ENCODE measurements around the gene CST9. TPM values are rescaled to one million over a fixed set of nuclear protein-coding genes. Genes with fewer than 3 reads are reported as not detected.

CST9 gene
- total and polyA plus RNA-seq, 2 of the 13 experiments (the other 11 are each of a cell fraction or from before 2014, with no cell fraction given): 0.07 TPM; not detected in 1

DNA sequence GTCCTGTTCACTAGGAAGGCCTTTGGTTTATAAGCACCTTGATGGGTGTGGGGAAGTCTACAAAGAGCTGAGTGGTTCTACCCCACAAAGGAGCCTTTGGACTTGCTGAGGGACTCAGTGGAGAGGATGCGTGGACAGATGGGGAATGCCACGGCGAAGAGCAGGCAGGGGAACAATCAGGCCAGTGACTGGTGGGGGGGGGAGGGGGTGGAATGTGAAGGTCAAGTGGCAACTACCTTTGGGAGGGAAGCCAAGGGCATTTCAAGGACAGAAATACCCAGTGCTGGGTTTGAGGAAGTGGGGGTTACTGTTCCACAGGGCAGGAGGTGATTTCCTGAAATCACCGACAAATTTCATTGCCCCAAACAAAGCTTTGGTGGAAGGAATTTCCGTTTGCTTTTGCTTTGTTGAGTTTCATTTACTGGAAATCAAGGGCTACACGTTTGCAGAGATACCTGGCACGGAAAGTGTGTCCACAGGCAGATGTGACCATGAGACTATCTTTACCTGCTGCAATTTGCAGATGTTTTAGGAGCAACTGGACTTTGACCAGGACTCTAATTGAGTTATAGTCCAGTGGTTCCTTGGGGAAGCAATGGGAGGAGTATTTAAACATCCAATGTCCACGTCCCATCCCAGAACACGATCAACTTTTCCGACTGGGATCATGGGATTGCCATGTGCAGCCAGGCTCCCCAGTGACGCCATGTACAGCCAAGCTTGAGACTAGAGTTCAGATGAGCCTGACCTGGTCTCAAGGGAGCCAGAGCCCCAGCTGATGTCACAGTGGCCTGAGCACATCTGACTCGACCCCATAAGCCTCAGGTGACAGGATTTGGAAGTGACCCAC lies 24.1 kb upstream of the CST9 start (continued):
- TF ChIP-seq JDP2 (CRISPR knock-in tag; IDR thresholded peaks at IDR 0.05; ENCODE audit: borderline replicate concordance) (no peak), ZNF563 (CRISPR knock-in tag; IDR thresholded peaks at IDR 0.05) (peak; percentile 65; the same call in 1 of the 2 replicates), POLR2G (IDR thresholded peaks at IDR 0.05; ENCODE audit: low read depth, low read length) (peak; percentile 55; the same call in 1 of the 2 replicates), ZBTB42 (CRISPR knock-in tag; IDR thresholded peaks at IDR 0.05) (peak; percentile 97; the same call in 1 of the 2 replicates), FLYWCH1 (CRISPR knock-in tag; IDR thresholded peaks at IDR 0.05) (no peak), ZFP1 (CRISPR knock-in tag; IDR thresholded peaks at IDR 0.05) (no peak), ZNF777 (CRISPR knock-in tag; IDR thresholded peaks at IDR 0.05) (no peak), RBFOX2 (IDR thresholded peaks at IDR 0.05; ENCODE audit: low read depth, low read length) (peak; percentile 45; the same call in 1 of the 2 replicates), ZKSCAN1 (IDR thresholded peaks at IDR 0.05; ENCODE audit: low read length) (no peak), KLF12 (CRISPR knock-in tag; IDR thresholded peaks at IDR 0.05; ENCODE audit: borderline replicate concordance) (no peak), ZNF773 (CRISPR knock-in tag; IDR thresholded peaks at IDR 0.05; ENCODE audit: borderline replicate concordance) (no peak), ZNF615 (CRISPR knock-in tag; IDR thresholded peaks at IDR 0.05; ENCODE audit: borderline replicate concordance) (0 out of 2 replicates have a peak, but pooled peaks have one; percentile 63), REPIN1 (CRISPR knock-in tag; IDR thresholded peaks at IDR 0.05; ENCODE audit: borderline replicate concordance, low read depth) (peak; percentile 36; the same call in 1 of the 2 replicates), ZNF543 (CRISPR knock-in tag; IDR thresholded peaks at IDR 0.05) (no peak; the same call in 1 of the 2 replicates), KAT2B (IDR thresholded peaks at IDR 0.05; ENCODE audit: borderline replicate concordance, low read depth, low read length) (no peak), ZMYM3 (CRISPR knock-in tag; IDR thresholded peaks at IDR 0.05) (no peak), ZNF616 (CRISPR knock-in tag; IDR thresholded peaks at IDR 0.05; ENCODE audit: low read depth) (0 out of 2 replicates have a peak, but pooled peaks have one; percentile 14), ZNF570 (CRISPR knock-in tag; IDR thresholded peaks at IDR 0.05; ENCODE audit: borderline replicate concordance) (no peak), KDM1A (CRISPR knock-in tag; IDR thresholded peaks at IDR 0.05) (peak; percentile 9; the same call in 1 of the 2 replicates)
- TF ChIP-seq, protein P1, sequence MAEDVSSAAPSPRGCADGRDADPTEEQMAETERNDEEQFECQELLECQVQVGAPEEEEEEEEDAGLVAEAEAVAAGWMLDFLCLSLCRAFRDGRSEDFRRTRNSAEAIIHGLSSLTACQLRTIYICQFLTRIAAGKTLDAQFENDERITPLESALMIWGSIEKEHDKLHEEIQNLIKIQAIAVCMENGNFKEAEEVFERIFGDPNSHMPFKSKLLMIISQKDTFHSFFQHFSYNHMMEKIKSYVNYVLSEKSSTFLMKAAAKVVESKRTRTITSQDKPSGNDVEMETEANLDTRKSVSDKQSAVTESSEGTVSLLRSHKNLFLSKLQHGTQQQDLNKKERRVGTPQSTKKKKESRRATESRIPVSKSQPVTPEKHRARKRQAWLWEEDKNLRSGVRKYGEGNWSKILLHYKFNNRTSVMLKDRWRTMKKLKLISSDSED (CRISPR knock-in tag; IDR thresholded peaks at IDR 0.05): 0 out of 2 replicates have a peak, but pooled peaks have one; percentile 66
- TF ChIP-seq, protein P2, sequence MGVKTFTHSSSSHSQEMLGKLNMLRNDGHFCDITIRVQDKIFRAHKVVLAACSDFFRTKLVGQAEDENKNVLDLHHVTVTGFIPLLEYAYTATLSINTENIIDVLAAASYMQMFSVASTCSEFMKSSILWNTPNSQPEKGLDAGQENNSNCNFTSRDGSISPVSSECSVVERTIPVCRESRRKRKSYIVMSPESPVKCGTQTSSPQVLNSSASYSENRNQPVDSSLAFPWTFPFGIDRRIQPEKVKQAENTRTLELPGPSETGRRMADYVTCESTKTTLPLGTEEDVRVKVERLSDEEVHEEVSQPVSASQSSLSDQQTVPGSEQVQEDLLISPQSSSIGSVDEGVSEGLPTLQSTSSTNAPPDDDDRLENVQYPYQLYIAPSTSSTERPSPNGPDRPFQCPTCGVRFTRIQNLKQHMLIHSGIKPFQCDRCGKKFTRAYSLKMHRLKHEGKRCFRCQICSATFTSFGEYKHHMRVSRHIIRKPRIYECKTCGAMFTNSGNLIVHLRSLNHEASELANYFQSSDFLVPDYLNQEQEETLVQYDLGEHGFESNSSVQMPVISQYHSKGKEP (CRISPR knock-in tag; IDR thresholded peaks at IDR 0.05): no peak
- TF ChIP-seq, protein P3, sequence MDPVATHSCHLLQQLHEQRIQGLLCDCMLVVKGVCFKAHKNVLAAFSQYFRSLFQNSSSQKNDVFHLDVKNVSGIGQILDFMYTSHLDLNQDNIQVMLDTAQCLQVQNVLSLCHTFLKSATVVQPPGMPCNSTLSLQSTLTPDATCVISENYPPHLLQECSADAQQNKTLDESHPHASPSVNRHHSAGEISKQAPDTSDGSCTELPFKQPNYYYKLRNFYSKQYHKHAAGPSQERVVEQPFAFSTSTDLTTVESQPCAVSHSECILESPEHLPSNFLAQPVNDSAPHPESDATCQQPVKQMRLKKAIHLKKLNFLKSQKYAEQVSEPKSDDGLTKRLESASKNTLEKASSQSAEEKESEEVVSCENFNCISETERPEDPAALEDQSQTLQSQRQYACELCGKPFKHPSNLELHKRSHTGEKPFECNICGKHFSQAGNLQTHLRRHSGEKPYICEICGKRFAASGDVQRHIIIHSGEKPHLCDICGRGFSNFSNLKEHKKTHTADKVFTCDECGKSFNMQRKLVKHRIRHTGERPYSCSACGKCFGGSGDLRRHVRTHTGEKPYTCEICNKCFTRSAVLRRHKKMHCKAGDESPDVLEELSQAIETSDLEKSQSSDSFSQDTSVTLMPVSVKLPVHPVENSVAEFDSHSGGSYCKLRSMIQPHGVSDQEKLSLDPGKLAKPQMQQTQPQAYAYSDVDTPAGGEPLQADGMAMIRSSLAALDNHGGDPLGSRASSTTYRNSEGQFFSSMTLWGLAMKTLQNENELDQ (CRISPR knock-in tag; IDR thresholded peaks at IDR 0.05; ENCODE audit: borderline replicate concordance): no peak
- TF ChIP-seq, protein P4, sequence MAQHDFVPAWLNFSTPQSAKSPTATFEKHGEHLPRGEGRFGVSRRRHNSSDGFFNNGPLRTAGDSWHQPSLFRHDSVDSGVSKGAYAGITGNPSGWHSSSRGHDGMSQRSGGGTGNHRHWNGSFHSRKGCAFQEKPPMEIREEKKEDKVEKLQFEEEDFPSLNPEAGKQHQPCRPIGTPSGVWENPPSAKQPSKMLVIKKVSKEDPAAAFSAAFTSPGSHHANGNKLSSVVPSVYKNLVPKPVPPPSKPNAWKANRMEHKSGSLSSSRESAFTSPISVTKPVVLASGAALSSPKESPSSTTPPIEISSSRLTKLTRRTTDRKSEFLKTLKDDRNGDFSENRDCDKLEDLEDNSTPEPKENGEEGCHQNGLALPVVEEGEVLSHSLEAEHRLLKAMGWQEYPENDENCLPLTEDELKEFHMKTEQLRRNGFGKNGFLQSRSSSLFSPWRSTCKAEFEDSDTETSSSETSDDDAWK (CRISPR knock-in tag; IDR thresholded peaks at IDR 0.05): no peak

Data from HepG2 (cell line).